ENCODE results near the gene MTARC2.

MTARC2 gene

DNA sequence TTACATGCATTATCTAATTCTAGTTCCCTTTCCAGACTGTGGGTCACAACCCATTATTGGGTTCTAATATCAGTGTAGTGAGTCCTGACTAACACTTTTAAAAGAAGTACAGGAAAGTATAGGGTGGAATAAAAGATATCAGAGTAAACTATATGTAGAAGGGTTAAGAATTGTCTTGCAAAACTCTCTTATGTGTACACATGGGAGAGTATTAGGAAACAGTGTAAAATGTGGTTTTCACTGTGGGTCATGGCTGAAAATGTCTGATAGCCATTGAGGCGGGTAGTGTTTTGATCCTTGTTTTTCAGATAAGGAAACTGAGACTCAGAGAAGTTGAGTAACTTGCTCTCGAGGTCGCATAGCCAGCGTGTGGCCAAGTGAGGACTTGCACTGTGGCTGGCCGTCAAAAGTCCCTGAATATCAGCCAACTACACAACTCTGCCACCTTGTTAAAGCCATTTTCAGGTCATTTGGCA lies 20.0 kb downstream of the MTARC2 start:
- no peak for DNase-seq

DNA sequence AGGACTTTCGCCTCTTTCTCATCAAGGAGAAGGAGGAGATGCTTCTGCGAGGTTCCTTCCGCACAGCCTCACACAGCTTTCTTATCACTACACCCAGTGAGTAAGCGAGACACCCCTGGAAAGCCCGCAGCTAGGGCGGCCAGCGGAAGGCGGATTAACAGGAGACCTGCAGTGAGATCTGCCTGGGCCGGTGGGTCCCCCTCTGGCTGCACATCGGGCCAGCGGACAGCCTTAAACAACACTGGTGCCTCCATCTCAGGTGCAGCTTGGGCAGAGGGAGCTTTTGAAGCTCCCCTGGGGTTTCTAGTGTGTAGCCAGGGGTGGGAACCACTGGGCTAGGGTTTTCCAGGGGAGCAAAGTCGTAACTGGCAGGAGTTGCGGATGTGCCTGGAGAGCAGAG lies 21.1 kb downstream of the MTARC2 start:
- no peak for DNase-seq

DNA sequence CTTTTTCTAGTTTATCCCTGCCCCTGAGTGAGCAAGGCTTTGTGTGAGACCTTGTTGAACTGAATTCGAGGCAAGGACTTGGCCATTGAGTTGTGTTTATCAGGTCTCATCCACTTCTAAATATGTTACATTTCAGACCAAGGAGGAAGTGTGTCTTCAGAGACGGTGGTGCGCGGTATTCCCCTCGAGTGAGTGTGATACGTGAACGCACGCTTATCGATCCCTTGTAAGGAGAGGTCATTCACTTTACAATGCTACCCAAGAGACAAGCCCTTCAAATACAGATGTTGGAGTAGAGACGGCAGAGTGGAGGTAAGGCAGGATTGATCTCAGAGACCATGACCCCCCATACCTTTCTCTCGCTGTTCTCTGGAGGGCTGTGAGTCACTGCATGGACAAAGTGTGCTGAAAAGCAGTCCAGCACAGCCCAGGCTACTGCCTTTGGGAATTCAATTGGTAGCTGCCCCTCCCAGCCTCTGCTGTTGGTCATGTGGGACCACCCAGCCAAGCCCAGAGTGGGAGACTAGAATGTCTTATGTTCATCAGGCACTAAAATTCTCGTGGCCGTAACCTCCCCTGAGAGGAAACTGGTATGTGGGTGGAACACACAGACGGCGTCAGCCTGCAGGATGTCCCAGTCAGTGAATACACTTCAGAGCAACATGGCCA lies 22.3 kb downstream of the MTARC2 start:
- no peak for DNase-seq

DNA sequence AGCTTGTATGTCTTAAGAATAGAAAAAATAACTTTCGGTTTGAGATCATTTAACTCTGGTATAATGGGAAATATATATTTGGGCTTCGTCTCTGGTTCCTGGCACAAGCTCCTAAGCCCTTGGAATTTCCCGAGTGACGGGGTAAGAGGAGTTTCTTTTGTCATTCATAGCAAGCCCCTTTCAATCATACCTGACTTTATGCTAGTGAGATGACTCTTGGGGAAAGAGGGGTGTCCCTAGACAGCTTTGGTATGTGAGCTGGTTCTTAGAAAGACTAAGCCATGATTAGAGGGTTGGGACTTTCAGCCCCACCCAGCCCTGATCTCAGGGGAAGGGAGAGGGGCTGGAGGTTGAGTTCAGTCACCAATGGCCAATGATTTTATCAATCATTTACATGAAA lies 24.7 kb downstream of the MTARC2 start:
- DNase-seq: no peak

DNA sequence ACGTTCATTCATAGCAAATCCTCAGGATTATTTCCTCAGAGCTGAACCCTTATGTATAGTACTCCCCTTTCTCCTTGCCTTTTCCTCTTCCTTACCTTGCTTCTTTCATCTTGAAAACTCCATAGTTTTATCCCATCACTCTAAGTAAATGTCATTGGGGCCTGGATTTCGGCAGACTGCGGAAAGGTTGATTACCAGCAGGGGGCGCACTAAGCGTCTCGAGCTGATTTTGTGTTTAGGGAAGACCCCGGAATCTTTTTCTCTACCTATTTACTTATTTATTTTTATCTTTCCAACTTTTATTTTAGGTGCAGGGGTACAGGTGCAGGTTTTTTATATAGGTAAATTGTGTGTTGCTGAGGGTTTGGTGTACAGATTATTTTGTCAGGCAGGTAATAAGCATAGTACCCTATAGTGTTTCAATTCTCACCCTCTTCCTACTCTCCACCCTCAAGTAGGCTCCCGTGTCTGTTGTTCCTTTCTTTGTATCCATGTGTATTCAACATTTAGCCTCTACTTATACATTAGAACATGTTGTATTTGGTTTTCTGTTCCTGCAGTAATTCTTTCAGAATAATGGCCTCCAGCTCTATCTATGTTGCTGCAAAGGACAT lies 27.2 kb downstream of the MTARC2 start:
- peak in 11 of 58 donors; percentile 2 to 55 (median 6) for DNase-seq

DNA sequence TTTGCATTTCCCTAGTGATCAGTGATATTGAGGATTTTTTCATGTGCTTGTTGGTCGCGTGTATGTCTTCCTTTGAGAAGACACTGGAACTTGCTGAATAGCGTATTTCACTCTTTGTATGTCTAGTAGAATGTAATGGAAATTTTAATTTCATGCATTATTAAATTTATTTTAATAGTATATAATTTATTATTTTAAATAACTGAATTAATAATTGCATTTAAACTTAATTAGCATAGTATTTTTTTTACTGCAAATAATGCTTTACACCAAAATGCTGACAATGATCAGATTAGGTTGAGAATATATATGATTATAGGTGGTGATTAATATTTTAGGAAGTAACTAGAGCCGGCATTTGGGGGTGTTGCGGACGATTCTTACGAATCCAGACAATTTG lies 28.1 kb downstream of the MTARC2 start:
- DNase-seq: no peak

DNA sequence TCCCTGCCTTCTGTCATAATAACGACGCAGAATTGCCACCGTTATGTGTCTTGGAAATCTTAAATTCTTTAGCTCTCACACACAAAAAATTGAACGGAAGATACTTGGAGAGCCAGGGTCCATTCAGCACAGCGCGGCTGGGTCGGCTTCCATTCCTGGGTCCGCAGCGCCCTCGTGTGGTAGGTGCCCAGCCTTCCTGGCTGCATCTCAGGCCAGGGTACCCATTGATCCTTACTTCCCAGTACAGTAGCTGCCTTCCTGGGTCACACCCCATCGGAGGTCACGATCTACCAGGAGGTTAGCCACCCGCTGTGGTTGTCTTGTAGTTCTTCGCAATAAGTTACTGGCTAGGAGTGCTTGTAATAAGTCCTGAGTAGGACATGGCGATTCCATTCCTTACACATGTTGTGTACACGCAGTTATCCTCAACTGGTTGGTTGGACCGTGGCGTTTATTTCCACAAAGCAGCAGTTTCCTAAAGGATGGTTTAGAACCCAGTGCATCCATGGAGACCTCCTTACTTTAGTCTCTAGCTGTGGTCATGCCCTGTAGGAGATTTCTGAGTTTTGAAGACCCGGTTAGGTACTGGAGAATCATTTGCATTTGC lies 28.7 kb downstream of the MTARC2 start:
- peak in 56 of 58 donors; percentile 31 to 92 (median 66) for DNase-seq

DNA sequence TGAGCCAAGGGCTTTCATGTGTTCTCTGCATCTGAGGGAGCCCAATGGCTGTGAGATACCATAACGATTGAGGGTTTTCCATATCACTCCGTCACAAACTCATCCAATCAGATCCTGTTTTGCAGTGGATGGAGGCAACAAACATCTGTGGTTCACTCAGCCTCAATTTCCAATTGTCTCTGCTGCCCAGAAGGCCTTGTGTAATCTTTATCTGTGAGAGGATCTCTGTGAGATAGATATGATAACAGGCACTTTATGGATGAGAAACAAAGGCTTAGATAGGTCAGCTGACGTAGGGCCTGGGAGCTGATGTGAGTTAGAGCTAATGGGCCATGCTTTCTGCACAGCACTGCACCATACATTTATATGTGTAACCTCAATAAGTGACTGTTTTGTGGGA lies 35.3 kb downstream of the MTARC2 start:
- no peak for DNase-seq

DNA sequence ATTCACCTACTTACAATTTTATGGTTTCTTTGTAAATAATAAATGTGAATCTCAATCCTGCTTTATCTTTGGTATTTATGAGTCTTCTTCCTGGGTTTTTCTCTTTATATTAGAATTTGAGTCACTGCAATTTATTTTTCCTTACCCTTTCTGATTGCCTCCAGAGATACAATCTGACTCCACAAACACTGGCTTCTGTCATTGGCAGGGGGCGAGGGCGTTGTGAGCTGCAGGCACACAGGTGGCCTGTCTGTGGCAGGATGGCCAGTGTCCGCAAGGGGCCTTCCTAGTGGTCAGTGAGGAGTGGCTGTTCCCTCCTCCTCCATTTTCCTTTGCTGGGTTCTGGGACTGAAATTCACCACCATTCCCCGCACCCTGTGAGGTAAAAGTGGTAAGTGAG lies 36.6 kb downstream of the MTARC2 start:
- no peak for DNase-seq

DNA sequence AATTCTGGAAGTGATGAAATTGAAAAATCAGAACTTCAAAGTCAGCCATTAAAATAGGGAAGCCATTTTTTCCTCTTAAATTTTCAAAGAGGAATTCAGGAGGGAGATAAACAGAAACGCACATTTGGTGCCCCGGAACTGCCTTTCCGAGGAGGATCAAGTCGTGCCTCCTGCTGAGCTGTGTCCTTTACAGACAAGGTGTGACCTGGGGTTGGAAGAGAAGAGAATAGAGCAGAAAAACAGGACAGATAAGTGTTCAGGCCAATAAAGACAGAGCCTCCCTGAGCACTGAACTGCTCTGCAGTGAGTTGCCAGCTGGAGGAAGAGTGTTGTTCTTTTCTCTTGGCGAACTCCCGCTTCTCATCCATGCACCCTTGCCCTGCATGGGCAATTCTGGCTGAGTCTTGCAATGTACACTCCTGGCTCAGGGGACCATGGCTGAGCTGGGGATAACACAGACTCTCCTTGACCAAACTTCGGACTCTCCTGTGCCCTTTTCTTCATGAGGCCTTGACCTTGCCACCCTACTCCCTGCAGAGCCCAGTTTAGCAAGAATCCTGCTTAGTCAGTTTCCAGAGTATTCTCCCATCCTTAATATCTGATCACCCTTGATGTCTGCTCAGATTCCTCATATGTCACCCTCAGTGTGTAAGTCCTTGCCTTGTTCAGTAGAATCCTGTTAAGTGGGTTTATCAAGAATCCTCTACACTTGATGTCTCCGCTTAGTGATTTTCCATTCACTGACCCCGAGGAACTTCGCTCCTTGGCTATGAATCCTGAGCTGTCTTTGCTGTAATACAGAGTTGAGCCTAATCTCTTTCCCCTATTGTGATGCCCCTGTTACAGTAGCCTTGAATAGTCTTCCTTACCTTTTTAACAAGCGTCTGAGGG lies 37.3 kb downstream of the MTARC2 start:
- DNase-seq: no peak

DNA sequence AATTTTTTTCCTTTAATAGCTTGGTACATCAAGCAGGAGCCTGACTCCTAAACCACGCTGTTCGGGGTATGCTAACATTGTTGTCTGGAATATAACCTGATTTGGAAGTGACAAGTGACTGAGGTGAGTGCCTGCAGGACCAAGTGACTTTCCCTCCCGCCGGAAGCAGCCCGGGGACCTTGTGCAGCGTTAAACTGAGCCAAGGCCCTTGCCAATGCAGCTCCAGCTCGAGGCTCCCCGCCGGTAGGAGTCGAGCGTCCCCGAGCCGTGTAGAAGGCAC lies 37.9 kb downstream of the MTARC2 start:
- DNase-seq: peak in 7 of 58 donors; percentile 24 to 75 (median 46)

DNA sequence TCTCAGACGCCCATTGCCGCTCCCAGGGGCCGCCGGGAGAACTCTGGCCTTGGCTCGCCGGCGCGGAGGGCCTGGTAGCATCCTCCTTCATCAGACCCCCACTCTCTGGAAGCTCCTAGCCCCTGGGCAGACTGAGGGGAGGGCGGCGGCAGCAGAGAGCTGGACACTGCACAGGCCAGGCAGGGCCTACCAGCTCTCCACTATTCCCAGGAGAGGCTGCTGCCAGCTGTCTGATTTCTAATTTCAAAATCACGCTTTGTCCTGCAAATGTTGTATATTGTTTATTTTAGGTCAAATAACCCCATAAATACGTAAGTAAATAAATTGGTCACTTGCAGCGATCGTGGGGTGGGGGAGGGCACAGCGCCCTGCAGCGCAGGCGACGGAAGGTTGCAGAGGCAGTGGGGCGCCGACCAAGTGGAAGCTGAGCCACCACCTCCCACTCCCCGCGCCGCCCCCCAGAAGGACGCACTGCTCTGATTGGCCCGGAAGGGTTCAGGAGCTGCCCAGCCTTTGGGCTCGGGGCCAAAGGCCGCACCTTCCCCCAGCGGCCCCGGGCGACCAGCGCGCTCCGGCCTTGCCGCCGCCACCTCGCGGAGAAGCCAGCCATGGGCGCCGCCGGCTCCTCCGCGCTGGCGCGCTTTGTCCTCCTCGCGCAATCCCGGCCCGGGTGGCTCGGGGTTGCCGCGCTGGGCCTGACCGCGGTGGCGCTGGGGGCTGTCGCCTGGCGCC lies 38.4 kb downstream of the MTARC2 start, which contains the start of gene MTARC1:
Gene MTARC1, plus strand, starts transcription at position 577 of the 732 bp plus-strand sequence. Its CDS starts 32 bp downstream, at position 609.
- peak in 51 of 58 donors; percentile 16 to 80 (median 56) for DNase-seq

DNA sequence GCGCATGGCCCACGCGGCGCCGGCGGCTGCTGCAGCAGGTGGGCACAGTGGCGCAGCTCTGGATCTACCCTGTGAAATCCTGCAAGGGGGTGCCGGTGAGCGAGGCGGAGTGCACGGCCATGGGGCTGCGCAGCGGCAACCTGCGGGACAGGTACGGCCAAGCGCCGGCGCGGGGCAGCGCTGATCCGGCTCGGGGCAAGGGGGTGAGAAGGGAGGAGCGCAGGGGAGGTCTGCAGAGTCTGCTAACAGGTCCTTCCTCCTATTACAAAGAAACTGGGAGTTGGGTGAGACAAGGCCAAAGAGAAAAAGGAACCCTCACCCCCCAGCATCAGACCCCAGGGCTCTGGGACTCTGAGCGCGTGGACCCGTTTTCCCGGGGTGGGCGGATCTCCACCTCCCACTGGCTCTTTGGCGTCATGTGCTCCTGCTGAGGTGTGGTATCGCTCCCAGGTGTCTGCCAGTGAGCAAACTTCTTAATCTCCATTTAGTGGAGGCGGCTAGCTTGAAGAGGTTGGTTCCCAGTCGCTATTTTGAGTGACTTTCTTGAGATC lies 39.0 kb downstream of the MTARC2 start:
- peak in 16 of 58 donors; percentile 10 to 69 (median 40) for DNase-seq

DNA sequence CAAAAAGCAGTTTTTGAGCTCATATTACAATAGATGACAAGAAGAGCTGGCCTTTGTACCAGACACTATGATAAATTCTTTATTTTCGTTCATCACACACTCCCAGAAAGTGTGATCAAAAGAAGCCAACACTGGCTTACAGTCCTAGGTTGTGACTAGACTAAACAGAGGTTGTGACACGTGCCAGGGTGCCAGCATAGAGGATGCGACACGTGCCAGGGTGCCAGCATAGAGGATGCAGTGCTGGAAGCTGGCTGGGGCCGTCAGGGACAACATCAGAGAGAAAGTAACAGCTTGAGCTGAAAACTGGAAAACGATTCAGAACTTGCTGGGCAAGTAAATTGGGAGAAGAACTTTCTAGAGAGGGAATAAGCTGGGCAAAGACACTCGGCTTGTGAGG lies 40.8 kb downstream of the MTARC2 start:
- DNase-seq: peak in 1 of 58 donors; percentile 6

DNA sequence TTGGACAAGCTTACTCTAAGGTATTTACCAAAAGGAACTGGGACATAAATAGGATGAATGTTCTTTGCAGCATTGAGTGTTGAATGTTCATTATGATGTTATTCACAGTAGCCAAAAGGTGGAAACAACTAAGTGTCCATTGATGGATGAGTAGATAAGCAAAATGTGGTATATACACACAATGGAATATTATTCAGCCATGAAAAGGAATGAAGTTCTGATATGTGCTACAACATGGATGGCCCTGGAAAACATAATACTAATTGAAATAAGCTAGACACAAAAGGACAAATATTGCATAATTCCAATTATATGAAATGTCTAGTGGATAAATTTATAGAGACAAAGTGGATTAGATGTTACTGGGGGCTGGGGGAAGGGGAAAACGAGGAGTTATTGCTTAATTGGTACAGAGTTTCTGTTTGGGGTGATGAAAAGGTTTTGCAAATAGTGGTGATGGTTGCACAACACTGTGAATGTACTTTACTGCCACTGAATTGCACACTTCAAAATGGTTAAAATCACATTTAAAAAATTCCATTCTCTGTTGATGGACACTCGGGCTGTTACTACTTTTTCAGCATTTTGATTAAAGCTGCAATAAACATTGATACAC lies 41.5 kb downstream of the MTARC2 start:
- DNase-seq: no peak

DNA sequence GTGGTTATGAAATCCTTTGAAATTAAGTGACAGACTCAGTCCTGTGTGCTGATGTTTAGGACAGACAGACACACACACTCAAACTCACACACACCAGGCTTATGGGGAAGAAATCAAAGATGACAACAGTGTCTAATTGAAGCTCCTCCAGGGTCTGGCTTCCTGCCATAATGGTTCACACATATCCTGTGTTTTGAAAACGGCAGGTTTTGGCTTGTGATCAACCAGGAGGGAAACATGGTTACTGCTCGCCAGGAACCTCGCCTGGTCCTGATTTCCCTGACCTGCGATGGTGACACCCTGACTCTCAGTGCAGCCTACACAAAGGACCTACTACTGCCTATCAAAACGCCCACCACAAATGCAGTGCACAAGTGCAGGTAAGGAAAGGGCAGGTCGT lies 43.2 kb downstream of the MTARC2 start:
- peak in 1 of 58 donors; percentile 8 for DNase-seq

DNA sequence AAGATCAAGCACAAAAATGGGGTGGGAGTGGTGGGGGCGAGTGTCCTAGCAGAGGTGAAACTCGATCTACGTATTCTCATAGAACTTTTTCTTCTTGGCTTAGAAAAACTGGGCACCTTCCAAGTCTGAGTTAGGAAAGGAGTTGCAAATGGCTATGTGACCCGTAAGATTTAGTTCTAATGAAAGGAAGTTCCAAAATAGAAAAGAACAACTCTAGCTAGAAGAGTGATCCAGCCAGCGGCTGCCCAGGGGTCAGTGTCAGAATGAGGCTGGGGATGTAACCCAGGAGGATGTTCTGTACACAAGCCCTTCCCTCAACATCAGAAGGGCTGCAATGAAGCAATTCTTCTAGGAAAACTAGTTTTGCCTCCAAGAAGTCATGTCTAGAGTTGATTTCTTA lies 43.8 kb downstream of the MTARC2 start:
- DNase-seq: peak in 1 of 58 donors; percentile 19

DNA sequence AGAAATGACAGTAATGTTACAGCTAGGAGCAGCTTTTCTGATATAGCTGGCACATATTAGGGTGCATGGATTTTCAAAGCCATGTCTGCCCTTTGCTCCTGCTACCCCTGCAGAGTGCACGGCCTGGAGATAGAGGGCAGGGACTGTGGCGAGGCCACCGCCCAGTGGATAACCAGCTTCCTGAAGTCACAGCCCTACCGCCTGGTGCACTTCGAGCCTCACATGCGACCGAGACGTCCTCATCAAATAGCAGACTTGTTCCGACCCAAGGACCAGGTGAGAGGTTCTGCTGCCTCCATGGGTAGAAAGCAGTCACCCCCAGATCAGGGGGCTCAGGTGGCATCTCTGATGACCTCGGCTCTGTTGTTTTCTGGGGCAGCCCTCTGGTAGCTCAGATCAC lies 48.4 kb downstream of the MTARC2 start:
- no peak for DNase-seq

DNA sequence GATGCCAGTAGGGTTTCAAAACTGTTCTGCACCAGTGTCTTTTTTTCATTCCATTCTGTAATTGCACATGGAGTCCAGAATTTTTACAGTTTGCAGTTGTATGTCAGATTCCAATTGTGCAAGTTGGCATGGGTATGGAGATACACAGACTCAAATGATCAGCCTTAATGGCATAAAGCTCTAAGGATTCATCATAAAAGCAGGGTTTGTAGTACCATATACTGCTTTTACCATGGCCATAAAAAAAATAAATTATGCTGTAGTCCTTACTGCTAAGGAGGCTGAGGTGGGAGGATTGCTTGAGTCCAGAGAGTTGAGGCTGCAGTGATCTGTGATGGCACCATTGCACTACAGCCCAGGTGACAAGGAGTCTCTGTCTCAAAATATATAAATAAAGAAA lies 48.9 kb downstream of the MTARC2 start:
- no peak for DNase-seq

DNA sequence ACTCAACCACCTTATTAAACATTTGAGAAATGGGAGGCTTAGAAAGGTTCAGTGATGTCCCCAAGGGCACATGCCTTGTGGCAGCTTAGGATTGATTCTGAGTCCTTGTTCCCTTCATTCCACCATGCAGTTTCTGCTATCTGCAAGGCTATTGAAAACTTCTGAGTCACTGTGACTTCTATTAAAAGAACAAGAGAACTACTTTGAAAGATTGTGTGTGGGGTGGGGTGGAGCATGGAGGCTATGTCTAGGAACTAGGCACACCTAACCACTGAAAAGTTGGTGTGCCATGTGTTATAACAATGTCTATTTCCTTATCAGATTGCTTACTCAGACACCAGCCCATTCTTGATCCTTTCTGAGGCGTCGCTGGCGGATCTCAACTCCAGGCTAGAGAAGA lies 49.4 kb downstream of the MTARC2 start:
- no peak for DNase-seq
